Pancreas (tissue), 10 donors: ENCODE results near the gene MYO6. TPM values are rescaled to one million over a fixed set of nuclear protein-coding genes. Genes with fewer than 3 reads are reported as not detected.

Experiments used
- ATAC-seq, 4 donors: fragments of 200-7000 bp; cut with Tn5 transposase; one replicate each; pipeline versions ENCODE4 v1.8.0 to v1.9.1; 2020; ENCODE audit warnings: mild to moderate bottlenecking in 4 of 4, moderate library complexity in 4 of 4
- DNase-seq, 6 donors: peaks; one replicate each; pipeline ENCODE4 v3.0.0-alpha.2; 2020
- FAIRE-seq: peaks from 2 replicates; lab custom pipeline; 2012; peaks lifted over from hg19 to GRCh38; lab: Jason Lieb, UNC
- H3K27ac ChIP-seq, 4 donors: fragments of 200-600 bp; sonication (generic); 1 replicate in 3 of 4; 2 replicates in 1 of 4; pipeline versions ENCODE4 v1.5.0 to v1.8.0; 2020
- H3K27me3 ChIP-seq, 4 donors: fragments of 200-600 bp; one replicate each; pipeline ENCODE4 v1.8.0; 2021
- H3K36me3 ChIP-seq, 3 donors: fragments of 200-600 bp; sonication (generic) in 1 of 3; one replicate each; pipeline versions ENCODE4 v1.5.0 to v1.8.0; 2020 to 2021
- H3K4me1 ChIP-seq, 3 donors: fragments of 200-600 bp; one replicate each; pipeline ENCODE4 v1.8.0; 2021
- H3K4me3 ChIP-seq, 4 donors: fragments of 200-600 bp; sonication (generic) in 2 of 4; one replicate each; pipeline versions ENCODE4 v1.5.0 to v1.8.0; 2020 to 2021
- H3K9me3 ChIP-seq, 4 donors: fragments of 200-600 bp; one replicate each; pipeline ENCODE4 v1.8.0; 2021
- WGBS, 2 donors: extraction: QIAGEN DNeasy Blood & Tissue Kit; methylation state at CpG; one replicate each; pipeline ENCODE4 v1.1.7; 2013; 5-methylcytosine and 5-hydroxymethylcytosine counted together
- intact Hi-C, 3 donors: fragments of 100-400 bp; cut with DNase I; formaldehyde crosslinking; loops; one replicate each; pipeline versions ENCODE4 v1.11.1 to v1.14.2; 2022
- polyA plus RNA-seq, 2 donors: library from polyadenylated mRNA; stranded (reverse); fragments of 200-250 nt; gene quantifications; one replicate each; pipeline ENCODE4 v1.2.3, GENCODE V29; 2013
- total RNA-seq, 6 donors: library from RNA; stranded (reverse); fragmentation: NEBNext Ultra II Directional in 4 of 6; extraction: Animal tissue kit (Norgen Biotek cat#: 25700) in 4 of 6; gene quantifications; one replicate each; pipeline versions ENCODE4 v1.2.1 to v1.2.4, GENCODE V29; 2021 to 2023
- TF ChIP-seq, protein P1 (sequence below), 4 donors: fragments of 200-600 bp; sonication (generic) in 3 of 4; IDR thresholded peaks; one replicate each; pipeline versions ENCODE4 v1.5.0 to v1.8.0; 2021; ENCODE audit warnings: antibody characterized with exemption in 4 of 4
- donor health status: healthy with polysubstance abuse.
- donor health status: DM: no; HTN: no; CAD: no; lungs with moderate emphysema.
- donor health status: DM: no; HTN: no; CAD: no.
- donor health status: control.
- donor health status: control.
- donor health status: Bipolar disorder and iron deficiency.
- donor health status: DM: yes; HTN: yes; CAD: no.
- donor health status: DM: no; HTN: no; CAD: no.
- donor health status: DM: no; HTN: no; CAD: no.
- donor health status: DM: yes; HTN: yes; CAD: no.

The MYO6 gene
- total and polyA plus RNA-seq, 8 donors = 16.4 to 47.6 (median 19.6) TPM

GRCh38 chr6:75850026-75850833, 101.2 kb downstream of the MYO6 start:
- H3K4me1 ChIP-seq = peaks cover 35 to 77% (median 66%) of the 10 kb centered on the region in 3 donors
- TF ChIP-seq, protein P1, sequence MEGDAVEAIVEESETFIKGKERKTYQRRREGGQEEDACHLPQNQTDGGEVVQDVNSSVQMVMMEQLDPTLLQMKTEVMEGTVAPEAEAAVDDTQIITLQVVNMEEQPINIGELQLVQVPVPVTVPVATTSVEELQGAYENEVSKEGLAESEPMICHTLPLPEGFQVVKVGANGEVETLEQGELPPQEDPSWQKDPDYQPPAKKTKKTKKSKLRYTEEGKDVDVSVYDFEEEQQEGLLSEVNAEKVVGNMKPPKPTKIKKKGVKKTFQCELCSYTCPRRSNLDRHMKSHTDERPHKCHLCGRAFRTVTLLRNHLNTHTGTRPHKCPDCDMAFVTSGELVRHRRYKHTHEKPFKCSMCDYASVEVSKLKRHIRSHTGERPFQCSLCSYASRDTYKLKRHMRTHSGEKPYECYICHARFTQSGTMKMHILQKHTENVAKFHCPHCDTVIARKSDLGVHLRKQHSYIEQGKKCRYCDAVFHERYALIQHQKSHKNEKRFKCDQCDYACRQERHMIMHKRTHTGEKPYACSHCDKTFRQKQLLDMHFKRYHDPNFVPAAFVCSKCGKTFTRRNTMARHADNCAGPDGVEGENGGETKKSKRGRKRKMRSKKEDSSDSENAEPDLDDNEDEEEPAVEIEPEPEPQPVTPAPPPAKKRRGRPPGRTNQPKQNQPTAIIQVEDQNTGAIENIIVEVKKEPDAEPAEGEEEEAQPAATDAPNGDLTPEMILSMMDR (IDR thresholded peaks at IDR 0.05) = no peak
- FAIRE-seq = no peak
- WGBS, 2 donors = 39 to 40% methylated on average over 7 of the region's 7 CpGs
- intact Hi-C loops = no loop called here
- no peaks in the 10 kb centered on the region for H3K9me3 ChIP-seq
- DNase-seq = no peak
- no peaks in the 10 kb centered on the region for H3K36me3 ChIP-seq
- H3K27ac ChIP-seq = peak overlapping the region in 3 of 4 donors; percentile 4 to 87 (median 85)
- no peaks in the 10 kb centered on the region for H3K27me3 ChIP-seq
- H3K4me3 ChIP-seq = no peak overlapping the region
- ATAC-seq = peak in 2 of 4 donors; percentile 7 to 18

DNA sequence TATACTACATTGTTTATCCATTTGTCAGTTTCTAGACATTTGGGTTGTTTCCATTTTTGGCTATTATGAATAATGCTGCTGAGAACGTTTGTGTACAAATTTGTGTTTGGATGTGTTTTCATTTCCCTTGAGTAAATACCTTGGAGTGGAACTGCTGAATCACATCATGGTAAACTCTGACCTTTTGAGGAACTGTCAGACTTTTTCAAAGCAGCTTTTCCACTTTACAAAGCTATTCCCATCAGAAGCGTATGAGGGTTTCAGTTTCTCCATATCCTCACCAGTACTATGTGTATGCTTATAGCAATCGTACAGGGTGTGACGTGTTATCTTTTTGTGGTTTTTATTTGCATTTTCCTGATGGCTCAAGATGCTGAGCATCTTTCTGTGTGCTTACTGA, 103.7 kb downstream of the MYO6 start:
- WGBS, 2 donors = 42 to 57% methylated on average over 4 of the region's 4 CpGs
- Histone ChIP-seq H3K9me3 (no peaks in the 10 kb centered on the region), H3K4me1 (peaks cover 35 to 73% (median 62%) of the 10 kb centered on the region in 3 donors), H3K27ac (peak overlapping the region in 2 of 4 donors; percentile 85 to 87), H3K36me3 (no peaks in the 10 kb centered on the region), H3K27me3 (no peaks in the 10 kb centered on the region), H3K4me3 (no peak overlapping the region)
- no peak for DNase-seq
- ATAC-seq = peak; percentile 18 to 70 (median 30)
- no peak for FAIRE-seq
- intact Hi-C loops = no loop called here
- TF ChIP-seq, protein P1 (IDR thresholded peaks at IDR 0.05) = no peak

GRCh38 chr6:75853806-75854205, 104.8 kb downstream of the MYO6 start:
- FAIRE-seq (no peak), ATAC-seq (peak; percentile 62 to 71 (median 68)), DNase-seq (peak in 1 of 6 donors; percentile 22)
- H3K4me1 ChIP-seq = peaks cover 31 to 64% (median 51%) of the 10 kb centered on the region in 3 donors
- TF ChIP-seq, protein P1 (IDR thresholded peaks at IDR 0.05) = no peak
- no peaks in the 10 kb centered on the region for H3K36me3 ChIP-seq
- H3K27ac ChIP-seq = peak overlapping the region in 2 of 4 donors; percentile 1 to 87
- no peak overlapping the region for H3K4me3 ChIP-seq
- H3K9me3 ChIP-seq = no peaks in the 10 kb centered on the region
- 24 to 26% methylated on average over 2 of the region's 2 CpGs for WGBS, 2 donors
- no peaks in the 10 kb centered on the region for H3K27me3 ChIP-seq
- intact Hi-C loops = no loop called here

DNA sequence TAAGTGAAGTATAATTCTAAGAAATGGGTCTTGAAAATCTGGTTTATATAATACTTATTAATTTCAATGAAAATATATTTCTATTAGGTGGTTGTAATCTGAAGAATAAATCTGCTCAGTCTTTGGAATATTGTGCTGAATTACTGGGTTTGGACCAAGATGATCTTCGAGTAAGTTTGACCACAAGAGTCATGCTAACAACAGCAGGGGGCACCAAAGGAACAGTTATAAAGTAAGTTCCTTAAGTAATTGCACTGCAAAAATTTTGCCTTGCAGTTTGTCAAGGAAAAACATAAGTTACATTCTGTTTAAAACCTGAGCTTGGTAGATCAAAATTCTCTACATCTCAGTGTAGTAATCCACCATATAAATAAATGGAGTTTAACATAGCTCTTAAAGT, 106.0 kb downstream of the MYO6 start:
- intact Hi-C loops = no loop called here
- peak in 3 of 6 donors; percentile 27 to 66 (median 45) for DNase-seq
- Histone ChIP-seq H3K27ac (no peak overlapping the region), H3K36me3 (no peaks in the 10 kb centered on the region), H3K4me1 (peaks cover 20 to 54% (median 41%) of the 10 kb centered on the region in 3 donors), H3K4me3 (no peak overlapping the region), H3K27me3 (no peaks in the 10 kb centered on the region), H3K9me3 (no peaks in the 10 kb centered on the region)
- TF ChIP-seq, protein P1 (IDR thresholded peaks at IDR 0.05) = peak in 3 of 4 donors; percentile 24 to 39 (median 25)
- peak; percentile 66 for FAIRE-seq
- ATAC-seq = peak in 3 of 4 donors; percentile 70 to 76 (median 74)
- 3 to 13% methylated on average over 1 of the region's 1 CpG for WGBS, 2 donors

DNA sequence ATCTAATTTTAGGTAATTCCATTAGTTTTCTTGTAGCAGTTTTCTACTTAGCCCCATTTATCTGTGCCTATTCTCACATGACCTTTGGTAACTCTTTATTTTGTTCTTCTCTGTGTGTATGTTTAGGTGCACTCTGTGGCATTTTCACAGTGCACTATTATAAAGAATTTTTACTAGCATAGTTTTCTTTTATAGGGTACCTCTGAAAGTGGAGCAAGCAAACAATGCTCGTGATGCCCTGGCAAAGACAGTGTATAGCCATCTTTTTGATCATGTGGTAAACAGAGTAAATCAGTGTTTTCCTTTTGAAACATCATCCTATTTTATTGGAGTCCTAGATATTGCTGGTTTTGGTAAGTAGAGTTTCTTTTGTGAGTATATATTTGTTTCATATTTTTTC, 107.9 kb downstream of the MYO6 start:
- Histone ChIP-seq H3K4me1 (peaks cover 11 to 36% (median 28%) of the 10 kb centered on the region in 3 donors), H3K9me3 (no peaks in the 10 kb centered on the region), H3K27me3 (no peaks in the 10 kb centered on the region), H3K36me3 (no peaks in the 10 kb centered on the region), H3K4me3 (no peak overlapping the region), H3K27ac (no peak overlapping the region)
- intact Hi-C loops = no loop called here
- FAIRE-seq (no peak), DNase-seq (no peak), ATAC-seq (no peak)
- TF ChIP-seq, protein P1 (IDR thresholded peaks at IDR 0.05) = no peak
- WGBS, 2 donors = 83 to 95% methylated on average over 1 of the region's 1 CpG
